Measurements from ENCODE around the gene CHST10. TPM values are rescaled to one million over a fixed set of nuclear protein-coding genes. Genes with fewer than 3 reads are reported as not detected.

CHST10 gene
- total RNA-seq, 3 donors from 2014 or later (not counting 1 experiment from before 2014, with no cell fraction given), result 11.1 to 15.3 (median 13.4) TPM

DNA sequence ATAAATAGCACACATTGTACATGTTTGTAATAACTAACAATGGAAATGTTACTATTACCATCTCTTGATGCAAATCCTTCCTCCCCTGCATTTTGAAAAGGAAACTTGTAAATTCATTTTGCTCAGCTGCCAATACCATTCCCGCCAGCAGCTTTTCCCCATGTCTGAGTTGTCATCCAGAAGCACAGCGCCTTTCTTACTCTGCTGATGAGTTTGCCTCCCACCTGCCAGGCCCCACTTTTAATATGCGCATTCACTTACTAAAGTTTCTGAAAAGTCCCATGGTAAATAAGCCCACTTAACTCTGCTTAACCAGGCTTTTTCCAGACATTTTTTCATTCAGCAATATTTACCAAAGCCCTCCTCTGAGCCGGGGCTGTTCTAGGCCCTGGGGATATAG, 3.9 kb downstream of the CHST10 start:
- Histone ChIP-seq H3K27ac (ENCODE audit: low read length) (no peak overlapping the region), H3K27me3 (ENCODE audit: control insufficient read depth, insufficient read depth, low read length) (no peaks in the 10 kb centered on the region), H3K4me1 (ENCODE audit: control insufficient read depth, insufficient read depth, low read length) (peaks cover 8% of the 10 kb centered on the region), H3K36me3 (ENCODE audit: control insufficient read depth, insufficient read depth, low read length) (no peaks in the 10 kb centered on the region), H3K9me3 (ENCODE audit: control insufficient read depth, insufficient read depth, low read length) (no peaks in the 10 kb centered on the region), H3K4me3 (ENCODE audit: low read length) (no peak overlapping the region)
- Mint-ChIP-seq H3K4me1 (peaks cover 30 to 42% of the 10 kb centered on the region in 2 donors), H3K27ac (no peak overlapping the region), H3K4me3 (no peak overlapping the region), H3K27me3 (ENCODE audit: low read depth in 2 of 2) (no peaks in the 10 kb centered on the region), H3K36me3 (no peaks in the 10 kb centered on the region), H3K9me3 (no peaks in the 10 kb centered on the region)
- no peak for DNase-seq
- intact Hi-C loops (cut with micrococcal nuclease), result no loop called here
- TF ChIP-seq, protein P1, sequence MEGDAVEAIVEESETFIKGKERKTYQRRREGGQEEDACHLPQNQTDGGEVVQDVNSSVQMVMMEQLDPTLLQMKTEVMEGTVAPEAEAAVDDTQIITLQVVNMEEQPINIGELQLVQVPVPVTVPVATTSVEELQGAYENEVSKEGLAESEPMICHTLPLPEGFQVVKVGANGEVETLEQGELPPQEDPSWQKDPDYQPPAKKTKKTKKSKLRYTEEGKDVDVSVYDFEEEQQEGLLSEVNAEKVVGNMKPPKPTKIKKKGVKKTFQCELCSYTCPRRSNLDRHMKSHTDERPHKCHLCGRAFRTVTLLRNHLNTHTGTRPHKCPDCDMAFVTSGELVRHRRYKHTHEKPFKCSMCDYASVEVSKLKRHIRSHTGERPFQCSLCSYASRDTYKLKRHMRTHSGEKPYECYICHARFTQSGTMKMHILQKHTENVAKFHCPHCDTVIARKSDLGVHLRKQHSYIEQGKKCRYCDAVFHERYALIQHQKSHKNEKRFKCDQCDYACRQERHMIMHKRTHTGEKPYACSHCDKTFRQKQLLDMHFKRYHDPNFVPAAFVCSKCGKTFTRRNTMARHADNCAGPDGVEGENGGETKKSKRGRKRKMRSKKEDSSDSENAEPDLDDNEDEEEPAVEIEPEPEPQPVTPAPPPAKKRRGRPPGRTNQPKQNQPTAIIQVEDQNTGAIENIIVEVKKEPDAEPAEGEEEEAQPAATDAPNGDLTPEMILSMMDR (IDR thresholded peaks at IDR 0.05), result no peak
- WGBS (ENCODE audit: insufficient coverage), result 95% methylated on average over 4 of the region's 4 CpGs
- no peak for ATAC-seq

DNA sequence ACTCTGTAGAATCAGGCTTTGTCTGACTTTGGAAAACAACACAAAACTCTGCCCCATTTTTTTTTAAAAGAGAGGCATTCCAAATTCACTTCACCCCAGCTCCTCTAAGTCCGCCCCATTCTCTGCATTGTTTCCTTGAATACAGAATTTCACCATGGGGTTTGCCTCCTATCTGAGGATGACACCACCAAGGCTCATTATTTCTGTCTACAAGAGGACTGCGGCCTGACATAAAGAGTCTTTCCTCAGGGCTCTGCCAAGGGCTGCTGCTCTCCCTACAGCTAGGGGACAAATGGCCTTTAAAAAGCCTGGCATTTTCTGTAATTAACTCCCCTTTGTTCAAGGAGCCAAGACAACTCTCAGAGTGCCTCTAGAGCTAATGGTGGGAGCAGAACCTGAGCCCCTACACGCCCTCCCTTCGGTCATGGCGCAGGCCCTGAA, 4.6 kb downstream of the CHST10 start:
- H3K4me1 Mint-ChIP-seq, result peaks cover 30 to 48% of the 10 kb centered on the region in 2 donors
- H3K36me3 ChIP-seq (ENCODE audit: control insufficient read depth, insufficient read depth, low read length), result no peaks in the 10 kb centered on the region
- H3K27me3 ChIP-seq (ENCODE audit: control insufficient read depth, insufficient read depth, low read length), result no peaks in the 10 kb centered on the region
- WGBS (ENCODE audit: insufficient coverage), result 99% methylated on average over 5 of the region's 5 CpGs
- no peaks in the 10 kb centered on the region for H3K9me3 Mint-ChIP-seq
- H3K27ac Mint-ChIP-seq, result no peak overlapping the region
- TF ChIP-seq, protein P1 (IDR thresholded peaks at IDR 0.05), result no peak
- ATAC-seq (no peak), DNase-seq (no peak)
- H3K36me3 Mint-ChIP-seq, result no peaks in the 10 kb centered on the region
- no peak overlapping the region for H3K4me3 ChIP-seq (ENCODE audit: low read length)
- H3K27ac ChIP-seq (ENCODE audit: low read length), result no peak overlapping the region
- H3K4me3 Mint-ChIP-seq, result no peak overlapping the region
- H3K9me3 ChIP-seq (ENCODE audit: control insufficient read depth, insufficient read depth, low read length), result no peaks in the 10 kb centered on the region
- H3K27me3 Mint-ChIP-seq (ENCODE audit: low read depth in 2 of 2), result no peaks in the 10 kb centered on the region
- peaks cover 8% of the 10 kb centered on the region for H3K4me1 ChIP-seq (ENCODE audit: control insufficient read depth, insufficient read depth, low read length)
- intact Hi-C loops (cut with micrococcal nuclease), result no loop called here

DNA sequence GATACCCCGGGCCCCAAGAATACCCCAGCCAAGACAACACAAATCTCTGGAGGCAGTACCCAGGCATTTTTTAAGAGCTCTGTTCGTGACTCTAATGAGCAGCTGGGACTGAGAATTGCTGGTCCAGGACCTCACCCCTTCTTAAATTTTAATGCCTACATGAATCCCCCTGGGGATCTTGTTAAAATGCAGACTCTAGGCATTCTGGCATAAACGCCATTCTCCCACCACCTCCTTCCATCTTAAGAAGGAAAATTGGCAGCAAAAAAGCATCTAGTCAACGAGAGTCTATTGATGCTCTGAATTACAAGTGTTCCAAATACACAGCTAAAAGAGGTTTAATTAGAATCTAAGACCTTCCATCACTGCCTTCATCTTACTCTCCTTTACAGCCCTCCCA, 5.0 kb downstream of the CHST10 start:
- H3K27me3 ChIP-seq (ENCODE audit: control insufficient read depth, insufficient read depth, low read length), result no peaks in the 10 kb centered on the region
- Mint-ChIP-seq H3K9me3 (no peaks in the 10 kb centered on the region), H3K4me3 (no peak overlapping the region), H3K27ac (no peak overlapping the region), H3K27me3 (ENCODE audit: low read depth in 2 of 2) (no peaks in the 10 kb centered on the region), H3K4me1 (peaks cover 30 to 48% of the 10 kb centered on the region in 2 donors), H3K36me3 (no peaks in the 10 kb centered on the region)
- H3K4me3 ChIP-seq (ENCODE audit: low read length), result no peak overlapping the region
- intact Hi-C loops (cut with micrococcal nuclease), result no loop called here
- DNase-seq (no peak), ATAC-seq (no peak)
- H3K27ac ChIP-seq (ENCODE audit: low read length), result no peak overlapping the region
- no peaks in the 10 kb centered on the region for H3K9me3 ChIP-seq (ENCODE audit: control insufficient read depth, insufficient read depth, low read length)
- 96% methylated on average over 4 of the region's 4 CpGs for WGBS (ENCODE audit: insufficient coverage)
- H3K36me3 ChIP-seq (ENCODE audit: control insufficient read depth, insufficient read depth, low read length), result no peaks in the 10 kb centered on the region
- peaks cover 6% of the 10 kb centered on the region for H3K4me1 ChIP-seq (ENCODE audit: control insufficient read depth, insufficient read depth, low read length)
- TF ChIP-seq, protein P1 (IDR thresholded peaks at IDR 0.05), result no peak

DNA sequence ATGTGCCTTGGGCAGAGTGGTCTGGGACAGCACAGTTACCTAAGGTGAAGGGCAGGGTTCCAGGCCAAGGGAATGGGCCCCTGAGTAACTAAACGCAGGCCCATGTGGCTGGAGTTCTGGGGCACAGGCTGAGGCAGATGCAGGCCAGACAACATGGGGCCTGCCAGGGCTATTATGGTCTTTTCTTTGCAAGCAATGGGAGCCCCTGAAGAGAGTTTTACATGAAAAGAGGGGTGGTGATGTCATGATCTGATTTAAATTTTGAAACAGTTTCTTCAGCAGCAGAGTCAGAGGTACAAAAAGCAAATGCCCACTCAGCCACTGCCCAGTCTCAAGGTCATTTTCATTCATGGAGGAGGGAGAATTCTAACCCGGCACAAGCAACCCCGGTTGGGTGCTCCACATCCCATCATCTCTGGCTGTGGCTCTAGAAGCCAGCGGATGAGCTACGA, 5.6 kb downstream of the CHST10 start:
- TF ChIP-seq, protein P1 (IDR thresholded peaks at IDR 0.05), result no peak
- no peaks in the 10 kb centered on the region for H3K27me3 ChIP-seq (ENCODE audit: control insufficient read depth, insufficient read depth, low read length)
- ATAC-seq (no peak), DNase-seq (no peak)
- no peaks in the 10 kb centered on the region for H3K9me3 ChIP-seq (ENCODE audit: control insufficient read depth, insufficient read depth, low read length)
- no peaks in the 10 kb centered on the region for H3K36me3 Mint-ChIP-seq
- H3K27ac ChIP-seq (ENCODE audit: low read length), result no peak overlapping the region
- H3K27ac Mint-ChIP-seq, result no peak overlapping the region
- H3K4me3 ChIP-seq (ENCODE audit: low read length), result no peak overlapping the region
- no peak overlapping the region for H3K4me3 Mint-ChIP-seq
- H3K36me3 ChIP-seq (ENCODE audit: control insufficient read depth, insufficient read depth, low read length), result no peaks in the 10 kb centered on the region
- H3K9me3 Mint-ChIP-seq, result no peaks in the 10 kb centered on the region
- H3K4me1 Mint-ChIP-seq, result peaks cover 26 to 44% of the 10 kb centered on the region in 2 donors
- peaks cover 5% of the 10 kb centered on the region for H3K4me1 ChIP-seq (ENCODE audit: control insufficient read depth, insufficient read depth, low read length)
- no peaks in the 10 kb centered on the region for H3K27me3 Mint-ChIP-seq (ENCODE audit: low read depth in 2 of 2)
- 99% methylated on average over 5 of the region's 5 CpGs for WGBS (ENCODE audit: insufficient coverage)
- intact Hi-C loops (cut with micrococcal nuclease), result no loop called here
